ENCODE results near the gene UBR7. TPM values are rescaled to one million over a fixed set of nuclear protein-coding genes. Genes with fewer than 3 reads are reported as not detected.
"Not testable (repeated sequence)": the region's sequence is repeated elsewhere in the genome, so short reads cannot be mapped to it uniquely, and the experiment has no call there.

Gene UBR7
- total and polyA plus RNA-seq, 7 donors: 11.5 to 32.6 (median 17.0) TPM

GRCh38 chr14:93231129-93231979 is 24.3 kb downstream of the UBR7 start:
- Histone ChIP-seq H3K4me3 (peak overlapping the region; percentile 61), H3K4me1 (no peaks in the 10 kb centered on the region), H3K27ac (no peak overlapping the region), H3K9me3 (no peaks in the 10 kb centered on the region), H3K27me3 (ENCODE audit: insufficient read depth in 3 of 3, low read length in 2 of 3) (no peaks in the 10 kb centered on the region), H3K36me3 (ENCODE audit: insufficient read depth in 1 of 2, low read depth in 1 of 2) (peaks cover 9 to 31% of the 10 kb centered on the region in 2 donors)
- TF ChIP-seq CTCF (IDR thresholded peaks at IDR 0.05): no peak
- ATAC-seq: peak; percentile 38 to 64 (median 58)
- intact Hi-C loops (cut with DNase I): no loop called here
- no peak for DNase-seq
- 21 to 43% (median 29%) methylated on average over 38 to 39 of the region's 39 CpGs for WGBS, 3 donors

GRCh38 chr14:93232159-93232558 is 25.1 kb downstream of the UBR7 start:
- no peaks in the 10 kb centered on the region for H3K4me1 ChIP-seq
- WGBS, 3 donors: 60 to 70% (median 66%) methylated on average over 16 to 17 of the region's 17 CpGs
- intact Hi-C loops (cut with DNase I): no loop called here
- H3K36me3 ChIP-seq (ENCODE audit: insufficient read depth in 1 of 2, low read depth in 1 of 2): peaks cover 4 to 22% of the 10 kb centered on the region in 2 donors
- ATAC-seq: no peak
- no peak for DNase-seq
- H3K27ac ChIP-seq: no peak overlapping the region
- no peak for TF ChIP-seq CTCF (IDR thresholded peaks at IDR 0.05)
- no peaks in the 10 kb centered on the region for H3K9me3 ChIP-seq
- H3K4me3 ChIP-seq: no peak overlapping the region
- H3K27me3 ChIP-seq (ENCODE audit: insufficient read depth in 3 of 3, low read length in 2 of 3): no peaks in the 10 kb centered on the region

DNA sequence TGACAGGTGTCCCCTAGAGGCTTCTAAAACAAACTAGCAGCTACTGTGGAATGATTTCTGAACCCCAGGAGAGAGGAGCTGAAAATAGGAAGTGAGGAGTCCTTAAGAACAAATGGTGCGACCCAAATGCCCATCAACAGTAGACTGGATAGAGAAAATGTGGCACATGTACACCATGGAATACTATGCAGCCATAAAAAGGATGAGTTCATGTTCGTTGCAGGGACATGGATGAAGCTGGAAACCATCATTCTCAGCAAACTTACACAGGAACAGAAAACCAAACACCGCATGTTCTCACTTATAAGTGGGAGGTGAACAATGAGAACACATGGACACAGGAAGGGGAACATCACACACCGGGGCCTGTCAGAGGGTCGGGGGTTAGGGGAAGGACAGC is 26.0 kb downstream of the UBR7 start:
- H3K27me3 ChIP-seq (ENCODE audit: insufficient read depth in 3 of 3, low read length in 2 of 3); intact Hi-C loops (cut with DNase I); ATAC-seq; DNase-seq; H3K4me3 ChIP-seq; H3K4me1 ChIP-seq; H3K9me3 ChIP-seq; H3K27ac ChIP-seq: not testable (repeated sequence)
- 91 to 97% (median 91%) methylated on average over 5 of the region's 5 CpGs for WGBS, 3 donors
- H3K36me3 ChIP-seq (ENCODE audit: insufficient read depth in 1 of 2, low read depth in 1 of 2): peaks cover 0 to 13% of the 10 kb centered on the region in 2 donors

- intact Hi-C loops (cut with DNase I): no loop called here
- H3K4me3 ChIP-seq: no peak overlapping the region
- no peaks in the 10 kb centered on the region for H3K4me1 ChIP-seq
- peaks cover 0 to under 1% of the 10 kb centered on the region in 2 donors for H3K36me3 ChIP-seq (ENCODE audit: insufficient read depth in 1 of 2, low read depth in 1 of 2)
- 30 to 51% (median 35%) methylated on average over 10 of the region's 10 CpGs for WGBS, 3 donors
- ATAC-seq (peak in 3 of 4 donors; percentile 38 to 74 (median 39)), DNase-seq (no peak)
- H3K27ac ChIP-seq: no peak overlapping the region
- no peaks in the 10 kb centered on the region for H3K27me3 ChIP-seq (ENCODE audit: insufficient read depth in 3 of 3, low read length in 2 of 3)
- no peaks in the 10 kb centered on the region for H3K9me3 ChIP-seq
- TF ChIP-seq CTCF (IDR thresholded peaks at IDR 0.05): no peak
Measured at GRCh38 chr14:93234798-93235197, 27.7 kb downstream of the UBR7 start.

DNA sequence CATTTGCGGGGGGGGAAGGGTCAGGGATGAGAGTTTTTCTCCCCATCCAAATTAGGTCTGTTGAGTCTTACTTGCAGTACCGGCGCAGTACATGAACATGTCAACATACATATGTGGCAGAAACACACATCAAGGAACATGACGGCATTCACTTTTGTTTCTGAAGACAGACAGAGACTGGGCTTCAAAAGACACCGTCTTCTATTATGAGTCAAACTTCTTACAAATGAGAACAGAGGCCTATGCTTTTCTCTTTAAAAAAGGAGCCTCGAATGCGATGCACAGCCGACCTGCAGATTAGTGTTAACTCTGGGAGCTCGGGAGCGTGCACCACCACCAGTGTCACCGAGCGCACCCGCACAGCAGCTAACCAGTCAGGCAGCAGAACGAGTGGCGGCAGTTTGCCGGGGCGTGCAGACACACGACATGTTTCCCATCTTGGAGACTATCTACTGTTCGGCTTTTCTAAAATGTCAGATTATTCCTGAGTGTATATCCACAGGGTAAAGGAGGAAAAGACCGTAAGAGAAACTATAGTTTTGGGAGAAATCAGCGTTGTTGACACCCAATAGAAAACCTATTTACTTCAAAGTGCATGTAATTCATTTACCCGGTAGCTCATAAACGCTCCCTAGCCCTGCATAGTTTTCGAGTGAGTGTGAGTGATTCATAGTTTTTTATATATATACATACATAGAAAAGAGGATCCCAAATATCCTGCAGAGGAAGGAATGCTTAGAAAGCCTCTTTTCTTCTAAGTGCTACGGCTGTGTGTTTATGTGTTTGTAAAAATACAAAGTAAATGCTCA is 33.0 kb downstream of the UBR7 start:
- ATAC-seq (no peak), DNase-seq (no peak)
- Histone ChIP-seq H3K27ac (no peak overlapping the region), H3K4me1 (no peaks in the 10 kb centered on the region), H3K9me3 (no peaks in the 10 kb centered on the region), H3K27me3 (ENCODE audit: insufficient read depth in 3 of 3, low read length in 2 of 3) (no peaks in the 10 kb centered on the region), H3K4me3 (no peak overlapping the region), H3K36me3 (ENCODE audit: insufficient read depth in 1 of 2, low read depth in 1 of 2) (peaks cover 3 to 51% of the 10 kb centered on the region in 2 donors)
- WGBS, 3 donors: 93 to 95% (median 94%) methylated on average over 25 of the region's 25 CpGs
- TF ChIP-seq CTCF (IDR thresholded peaks at IDR 0.05): no peak
- intact Hi-C loops (cut with DNase I): no loop called here

All from psoas muscle (tissue), 8 donors.